ENCODE results near the gene ACTL7B.

Gene ACTL7B

GRCh38 chr9:108823829-108824228 lies 32.0 kb downstream of the ACTL7B start:
- H3K4me3 ChIP-seq (replicated peaks; ENCODE audit: low read depth, low read length), result no peak overlapping the region
- TF ChIP-seq CTCF (IDR thresholded peaks at IDR 0.05; ENCODE audit: low read length, missing control alignments), result no peak
- no peak for DNase-seq (ENCODE audit: low read depth)

- no peak overlapping the region for H3K4me3 ChIP-seq (replicated peaks; ENCODE audit: low read depth, low read length)
- no peak for TF ChIP-seq CTCF (IDR thresholded peaks at IDR 0.05; ENCODE audit: low read length, missing control alignments)
- no peak for DNase-seq (ENCODE audit: low read depth)
Observed at GRCh38 chr9:108816037-108816436, 39.7 kb downstream of the ACTL7B start.

- no peak for DNase-seq (ENCODE audit: low read depth)
- H3K4me3 ChIP-seq (replicated peaks; ENCODE audit: low read depth, low read length), result no peak overlapping the region
- TF ChIP-seq CTCF (IDR thresholded peaks at IDR 0.05; ENCODE audit: low read length, missing control alignments), result no peak
Observed at GRCh38 chr9:108815156-108815555, 40.6 kb downstream of the ACTL7B start.

- H3K4me3 ChIP-seq (replicated peaks; ENCODE audit: low read depth, low read length), result no peak overlapping the region
- DNase-seq (ENCODE audit: low read depth), result peak; percentile 47
- TF ChIP-seq CTCF (IDR thresholded peaks at IDR 0.05; ENCODE audit: low read length, missing control alignments), result peak; percentile 29
Observed at GRCh38 chr9:108813951-108814601, 41.7 kb downstream of the ACTL7B start.

GRCh38 chr9:108812396-108813025 lies 43.3 kb downstream of the ACTL7B start:
- DNase-seq (ENCODE audit: low read depth), result no peak
- no peak for TF ChIP-seq CTCF (IDR thresholded peaks at IDR 0.05; ENCODE audit: low read length, missing control alignments)
- H3K4me3 ChIP-seq (replicated peaks; ENCODE audit: low read depth, low read length), result no peak overlapping the region

- H3K4me3 ChIP-seq (replicated peaks; ENCODE audit: low read depth, low read length), result no peak overlapping the region
- no peak for DNase-seq (ENCODE audit: low read depth)
- no peak for TF ChIP-seq CTCF (IDR thresholded peaks at IDR 0.05; ENCODE audit: low read length, missing control alignments)
Observed at GRCh38 chr9:108811944-108812343, 43.8 kb downstream of the ACTL7B start.

GRCh38 chr9:108809269-108809668 lies 46.5 kb downstream of the ACTL7B start:
- no peak overlapping the region for H3K4me3 ChIP-seq (replicated peaks; ENCODE audit: low read depth, low read length)
- no peak for TF ChIP-seq CTCF (IDR thresholded peaks at IDR 0.05; ENCODE audit: low read length, missing control alignments)
- no peak for DNase-seq (ENCODE audit: low read depth)

Data from fibroblast of pulmonary artery (primary cell).